IMR-90 (cell line): ENCODE results near the gene PPP1R10. TPM values are rescaled to one million over a fixed set of nuclear protein-coding genes. Genes with fewer than 3 reads are reported as not detected.
"Not testable (repeated sequence)": the region's sequence is repeated elsewhere in the genome, so short reads cannot be mapped to it uniquely, and the experiment has no call there.

Experiments
- ATAC-seq: fragments of 200-7000 bp; cut with Tn5 transposase; 2 replicates; pipeline ENCODE4 v1.9.1; 2020; ENCODE audit warnings: low read depth, mild to moderate bottlenecking, moderate library complexity
- BruUV-seq: library from RNA; stranded (reverse); fragments of 400-500 nt; replicated peaks from 2 replicates; lab custom pipeline; 2021; lab: Mats Ljungman, UMichigan
- CTCF ChIA-PET: fragments of 300-600 bp; formaldehyde crosslinking; extraction: SDS; loops from one replicate; lab custom pipeline; 2021; ENCODE audit warnings: antibody characterized with exemption; lab: Yijun Ruan, JAX
- POLR2A ChIA-PET: fragments of 300-600 bp; sonication (Branson Sonifier 250); formaldehyde crosslinking; loops from one replicate; lab custom pipeline; 2022; ENCODE audit warnings: antibody characterized with exemption; ENCODE audit not compliant: unreplicated experiment; lab: Charles Lee
- DNase-seq: peaks from one replicate; pipeline ENCODE4 v3.0.0; 2013
- H2AFZ ChIP-seq: replicated peaks from 2 replicates; pipeline ENCODE3; 2013; ENCODE audit warnings: low read length, mild to moderate bottlenecking; ENCODE audit not compliant: poor library complexity
- H2AK5ac ChIP-seq: 2 replicates; pipeline ENCODE4 v1.6.1; 2013; ENCODE audit warnings: low read depth, low read length, inconsistent platforms
- H2AK9ac ChIP-seq: replicated peaks from 2 replicates; pipeline ENCODE3; 2013; ENCODE audit warnings: mild to moderate bottlenecking, low read depth, low read length, moderate library complexity; ENCODE audit not compliant: poor library complexity
- H2BK120ac ChIP-seq: 2 replicates; pipeline ENCODE4 v1.6.1; 2013; ENCODE audit warnings: low read depth, low read length, inconsistent platforms
- H2BK15ac ChIP-seq: 3 replicates; pipeline ENCODE4 v1.6.1; 2013; ENCODE audit warnings: low read depth, low read length, inconsistent platforms
- H2BK20ac ChIP-seq: 2 replicates; pipeline ENCODE4 v1.6.1; 2013; ENCODE audit warnings: low read depth, mild to moderate bottlenecking, inconsistent platforms, low read length, moderate library complexity
- H2BK5ac ChIP-seq: 2 replicates; pipeline ENCODE4 v1.6.1; 2013; ENCODE audit warnings: mild to moderate bottlenecking, low read depth, low read length, inconsistent platforms; ENCODE audit not compliant: poor library complexity, severe bottlenecking
- H3K14ac ChIP-seq: replicated peaks from 2 replicates; pipeline ENCODE4 v1.6.1; 2013; ENCODE audit warnings: low read depth, low read length, inconsistent platforms
- H3K18ac ChIP-seq: 2 replicates; pipeline ENCODE4 v1.6.1; 2013; ENCODE audit warnings: low read depth, low read length, control low read depth
- H3K23ac ChIP-seq: 2 replicates; pipeline ENCODE4 v1.6.1; 2013; ENCODE audit warnings: low read depth, low read length, inconsistent platforms
- H3K27ac ChIP-seq: 2 replicates; pipeline ENCODE4 v1.5.1; 2013; ENCODE audit warnings: mild to moderate bottlenecking, control low read depth, low read length; ENCODE audit not compliant: insufficient read depth
- H3K27me3 ChIP-seq: 2 replicates; pipeline ENCODE4 v1.6.1; 2013; ENCODE audit warnings: low read length; ENCODE audit not compliant: control insufficient read depth, insufficient read depth
- H3K36me3 ChIP-seq: 2 replicates; pipeline ENCODE4 v1.6.1; 2013; ENCODE audit warnings: low read length, mixed read lengths; ENCODE audit not compliant: control insufficient read depth, insufficient read depth
- H3K4ac ChIP-seq: 2 replicates; pipeline ENCODE4 v1.6.1; 2013; ENCODE audit warnings: low read depth, low read length, inconsistent platforms
- H3K4me1 ChIP-seq: 2 replicates; pipeline ENCODE4 v1.6.1; 2013; ENCODE audit warnings: low read length, mixed read lengths; ENCODE audit not compliant: control insufficient read depth, insufficient read depth
- H3K4me2 ChIP-seq: 2 replicates; pipeline ENCODE4 v1.6.1; 2013; ENCODE audit warnings: low read depth, mild to moderate bottlenecking, control low read depth, low read length, moderate library complexity
- H3K4me3 ChIP-seq: 2 replicates; pipeline ENCODE4 v1.5.1; 2013; ENCODE audit warnings: low read depth, mild to moderate bottlenecking, control low read depth, low read length, moderate library complexity; ENCODE audit not compliant: insufficient read depth
- H3K56ac ChIP-seq: 2 replicates; pipeline ENCODE4 v1.6.1; 2013; ENCODE audit warnings: low read length, inconsistent platforms; ENCODE audit not compliant: insufficient read depth; ENCODE audit errors: extremely low read depth
- H3K79me1 ChIP-seq, 2 experiments: 2 replicates each; pipeline ENCODE4 v1.6.1; 2013; ENCODE audit warnings: low read length in 2 of 2, inconsistent platforms in 1 of 2, low read depth in 1 of 2
- H3K9ac ChIP-seq: 2 replicates; pipeline ENCODE4 v1.6.1; 2013; ENCODE audit warnings: low read depth, low read length, control low read depth
- H3K9me1 ChIP-seq: 2 replicates; pipeline ENCODE4 v1.6.1; 2013; ENCODE audit warnings: low read length, inconsistent platforms; ENCODE audit not compliant: insufficient read depth
- H3K9me3 ChIP-seq: 2 replicates; pipeline ENCODE4 v1.6.1; 2013; ENCODE audit warnings: low read length; ENCODE audit not compliant: control insufficient read depth, insufficient read depth
- H4K20me1 ChIP-seq: 2 replicates; pipeline ENCODE4 v1.6.1; 2013; ENCODE audit warnings: low read length, inconsistent platforms; ENCODE audit not compliant: insufficient read depth
- H4K5ac ChIP-seq: 2 replicates; pipeline ENCODE4 v1.6.1; 2013; ENCODE audit warnings: mild to moderate bottlenecking, low read depth, low read length, control low read depth
- H4K8ac ChIP-seq, 2 experiments: 2 replicates each; pipeline ENCODE4 v1.6.1; 2013; ENCODE audit warnings: low read depth in 2 of 2, low read length in 2 of 2, control low read depth in 1 of 2, inconsistent platforms in 1 of 2
- H4K91ac ChIP-seq: 2 replicates; pipeline ENCODE4 v1.6.1; 2013; ENCODE audit warnings: low read depth, low read length, inconsistent platforms; ENCODE audit not compliant: insufficient read depth
- MAFK ChIP-seq: IDR thresholded peaks from 2 replicates; pipeline ENCODE4 v1.6.1; 2012; ENCODE audit warnings: low read depth, low read length, improper control_type of control experiment
- WGBS, 2 experiments: methylation state at CpG; one replicate each; pipeline versions ENCODE4 v1.1.5 to v1.1.7; 2013; ENCODE audit warnings: missing lambda C conversion rate in 2 of 2; ENCODE audit not compliant: insufficient read length in 1 of 2; ENCODE audit errors: extremely low coverage in 2 of 2; 5-methylcytosine and 5-hydroxymethylcytosine counted together
- dilution Hi-C: fragments of 300-500 bp; cut with HindIII; formaldehyde crosslinking; loops from one replicate; pipeline ENCODE4 v1.14.3; 2018; ENCODE audit warnings: low sequenced_read_pairs; ENCODE audit not compliant: unreplicated experiment
- in situ Hi-C: fragments of 300-500 bp; cut with MboI; formaldehyde crosslinking; loops from 3 replicates; pipeline ENCODE4 v1.14.3; 2019; ENCODE audit warnings: low sequenced_read_pairs, inconsistent platforms, mixed read lengths
- intact Hi-C: fragments of 100-400 bp; cut with micrococcal nuclease; formaldehyde crosslinking; loops from 2 replicates; pipeline ENCODE4 v1.10.0; 2022
- polyA plus RNA-seq, 3 experiments: library from polyadenylated mRNA; depleted of rRNA; stranded (reverse); fragments of >200 nt; gene quantifications; 2 replicates each; pipeline ENCODE4 v1.2.3, GENCODE V29; 2012; ENCODE audit warnings: low replicate concordance in 1 of 3
- total RNA-seq: library from RNA; depleted of rRNA; stranded (reverse); fragments of >200 nt; gene quantifications from 2 replicates; pipeline ENCODE4 v1.2.3, GENCODE V29; 2012

PPP1R10 gene
- total and polyA plus RNA-seq, 2 of the 4 experiments (the other 2 are of a cell fraction), result 18.8 to 21.2 TPM

DNA sequence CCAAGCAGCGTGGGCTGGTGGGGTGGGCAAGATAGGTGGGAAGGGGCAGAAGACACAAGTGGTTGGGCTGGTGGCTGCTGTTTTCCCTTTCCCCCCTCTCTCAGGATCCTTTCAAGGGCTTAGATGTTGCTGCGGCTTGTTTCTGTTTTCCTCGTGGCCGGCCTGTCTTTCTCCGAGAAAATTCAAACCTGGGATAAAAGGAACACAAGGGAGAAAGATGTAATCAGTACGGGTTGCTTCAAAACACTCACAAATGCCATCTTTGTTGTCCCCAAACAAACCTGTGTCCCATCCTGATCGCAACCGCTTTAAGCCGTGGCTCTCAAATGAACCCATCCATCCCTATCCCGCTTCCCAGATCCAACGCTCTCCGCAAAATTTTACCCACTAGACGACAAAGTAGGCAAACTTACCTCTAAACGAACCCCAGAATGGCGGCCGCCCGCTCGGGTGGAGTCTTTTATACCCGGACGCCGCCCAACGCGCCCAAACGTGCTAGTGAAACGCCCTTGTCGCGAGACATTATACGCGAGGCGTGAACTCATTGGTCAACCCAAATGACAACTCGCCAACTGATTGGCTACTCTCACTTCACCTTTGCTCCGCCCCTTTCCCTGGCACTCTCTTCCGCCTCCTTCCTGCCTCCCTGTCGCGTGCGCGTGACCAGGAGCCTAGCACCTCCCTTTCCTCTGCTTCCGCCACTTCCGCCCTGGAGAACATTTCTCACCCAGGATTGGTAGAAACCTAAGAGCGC is at the start of gene PPP1R10 (continued):
- no peak for TF ChIP-seq MAFK

DNA sequence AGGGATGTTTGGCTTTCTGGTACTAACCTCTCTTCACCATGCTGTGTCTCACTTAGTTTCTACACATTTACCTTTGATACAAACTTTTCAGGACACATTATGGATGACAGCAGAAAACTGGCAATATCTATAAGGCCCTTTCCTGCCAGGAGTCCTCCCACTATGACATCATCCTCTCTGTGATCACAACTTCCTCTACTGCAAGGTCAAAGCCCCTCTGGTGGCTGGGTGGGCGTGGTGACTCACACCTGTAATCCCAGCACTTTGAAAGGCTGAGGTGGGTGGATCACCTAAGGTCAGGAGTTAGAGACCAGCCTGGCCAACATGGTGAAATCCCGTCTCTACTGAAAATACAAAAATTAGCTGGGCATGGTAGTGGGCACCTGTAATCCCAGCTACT is 49.3 kb upstream of the PPP1R10 start:
- H3K4me1 ChIP-seq, CTCF ChIA-PET, H2BK120ac ChIP-seq, H3K9ac ChIP-seq, H3K14ac ChIP-seq, H3K4me3 ChIP-seq, intact Hi-C loops, ATAC-seq, H3K4ac ChIP-seq, H2AFZ ChIP-seq, H4K91ac ChIP-seq, H3K56ac ChIP-seq, BruUV-seq, H3K4me2 ChIP-seq, H3K23ac ChIP-seq, in situ Hi-C loops, dilution Hi-C loops, H4K20me1 ChIP-seq, H2BK5ac ChIP-seq, H2BK20ac ChIP-seq, H2AK9ac ChIP-seq, H2BK15ac ChIP-seq, H4K8ac ChIP-seq, H3K27me3 ChIP-seq, H3K9me1 ChIP-seq, H4K5ac ChIP-seq, H2AK5ac ChIP-seq, H3K27ac ChIP-seq, POLR2A ChIA-PET, H3K18ac ChIP-seq, H3K9me3 ChIP-seq: not testable (repeated sequence)
- H3K79me1 ChIP-seq, result peaks cover 16 to 18% of the 10 kb centered on the region in 2 experiments
- H3K36me3 ChIP-seq, result peaks cover 64% of the 10 kb centered on the region
- DNase-seq, result peak; percentile 59
- WGBS, 2 experiments, result no CpG with 5 or more reads among the region's 2 CpGs
